Peyer's patch (tissue), 4 donors: Measurements from ENCODE around the gene EXOC4.

ENCODE experiments used
- CTCF ChIP-seq, 6 experiments: fragments of 450-650 bp in 4 of 6; fragments of 200-600 bp in 2 of 6; sonication (generic) in 1 of 6; IDR thresholded peaks; one replicate each; pipeline ENCODE4 v1.5.1; 2017 to 2019; ENCODE audit warnings: antibody characterized with exemption in 6 of 6, mild to moderate bottlenecking in 3 of 6, moderate library complexity in 1 of 6
- POLR2A ChIP-seq, 2 donors: fragments of 450-650 bp; IDR thresholded peaks; one replicate each; pipeline ENCODE4 v1.5.1; 2017; ENCODE audit warnings: antibody characterized with exemption in 2 of 2, mild to moderate bottlenecking in 2 of 2, moderate library complexity in 2 of 2

- TF ChIP-seq CTCF (IDR thresholded peaks at IDR 0.05) (no peak), POLR2A (IDR thresholded peaks at IDR 0.05) (no peak)
Observed at GRCh38 chr7:134086998-134087735, 834.3 kb downstream of the EXOC4 start.
